ENCODE results near the gene CDR2L. TPM values are rescaled to one million over a fixed set of nuclear protein-coding genes. Genes with fewer than 3 reads are reported as not detected.
A peak's percentile ranks its signal among the peaks of the same experiment; 100 is the strongest.
"Not testable (repeated sequence)": the region's sequence is repeated elsewhere in the genome, so short reads cannot be mapped to it uniquely, and the experiment has no call there.

The CDR2L gene
- total and polyA plus RNA-seq, 3 experiments from 2014 or later: 0.06 to 1.7 (median 1.5) TPM

DNA sequence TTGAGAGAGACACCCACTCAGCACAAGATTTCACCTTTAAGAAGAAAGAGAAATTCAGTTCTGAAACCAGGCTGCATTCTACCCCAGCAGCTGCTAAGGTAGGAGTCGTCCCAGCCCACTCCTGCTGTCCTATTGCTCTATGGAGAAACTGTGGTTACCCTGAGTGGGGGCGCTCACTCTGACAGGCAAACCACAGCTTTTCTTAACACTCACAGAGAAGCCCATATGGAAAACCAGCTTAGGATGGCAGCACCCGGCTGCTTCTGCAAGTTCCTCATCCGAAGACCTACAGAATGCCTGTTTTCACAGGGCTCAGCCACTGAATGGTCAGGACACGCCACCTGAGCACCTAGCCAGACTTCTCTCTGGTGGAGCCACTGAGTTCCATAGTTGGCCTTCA is 51.8 kb downstream of the CDR2L start:
- Histone ChIP-seq H3K27me3 (ENCODE audit: insufficient read depth, low read length, poor library complexity, severe bottlenecking) (no peaks in the 10 kb centered on the region), H3K27ac (ENCODE audit: low read depth, low read length) (no peak overlapping the region), H3K36me3 (ENCODE audit: insufficient read depth, low read length) (peaks cover 31% of the 10 kb centered on the region), H3K4me3 (ENCODE audit: low read length) (no peak overlapping the region), H3K4me1 (ENCODE audit: insufficient read depth, low read length) (peaks cover 29% of the 10 kb centered on the region), H3K9me3 (ENCODE audit: low read length) (no peaks in the 10 kb centered on the region)
- ChIA-PET POLR2A (no interaction called here), CTCF (interaction anchor here (1.1 to 2.0 kb wide), 3 partner anchors 11 to 91 kb away, joined by 4 to 7 read pairs (median 4); partner anchors contain the start of genes MRPL58 and NT5C)
- Mint-ChIP-seq H3K36me3 (peaks cover 5 to 42% (median 11%) of the 10 kb centered on the region in 3 donors), H3K9me3 (peaks cover 0 to 3% (median 0%) of the 10 kb centered on the region in 5 donors), H3K27me3 (peaks cover 0 to 13% of the 10 kb centered on the region in 2 donors), H3K27ac (peak overlapping the region in 4 of 8 donors; percentile 43 to 81 (median 62)), H3K4me1 (peaks cover 24 to 40% (median 37%) of the 10 kb centered on the region in 3 donors), H3K4me3 (no peak overlapping the region)
- DNase-seq: no peak

- DNase-seq: no peak
- no peaks in the 10 kb centered on the region for H3K9me3 ChIP-seq (ENCODE audit: low read length)
- H3K27ac Mint-ChIP-seq: peak overlapping the region in 1 of 8 donors; percentile 85
- H3K36me3 ChIP-seq (ENCODE audit: insufficient read depth, low read length): peaks cover 31% of the 10 kb centered on the region
- peak overlapping the region in 1 of 7 donors; percentile 45 for H3K4me3 Mint-ChIP-seq
- H3K36me3 Mint-ChIP-seq: peaks cover 5 to 46% (median 11%) of the 10 kb centered on the region in 3 donors
- H3K4me3 ChIP-seq (ENCODE audit: low read length): no peak overlapping the region
- H3K4me1 ChIP-seq (ENCODE audit: insufficient read depth, low read length): peaks cover 18% of the 10 kb centered on the region
- POLR2A ChIA-PET: no interaction called here
- H3K27me3 Mint-ChIP-seq: no peaks in the 10 kb centered on the region
- H3K9me3 Mint-ChIP-seq: no peaks in the 10 kb centered on the region
- CTCF ChIA-PET: interaction anchor here (0.8 to 2.0 kb wide), 3 partner anchors 66 to 123 kb away, joined by 3 to 6 read pairs (median 3); no protein-coding TSS in a partner anchor
- no peak overlapping the region for H3K27ac ChIP-seq (ENCODE audit: low read depth, low read length)
- peaks cover 29 to 36% (median 35%) of the 10 kb centered on the region in 3 donors for H3K4me1 Mint-ChIP-seq
- no peaks in the 10 kb centered on the region for H3K27me3 ChIP-seq (ENCODE audit: insufficient read depth, low read length, poor library complexity, severe bottlenecking)
Observed at GRCh38 chr17:75041656-75042280, 54.3 kb downstream of the CDR2L start.

DNA sequence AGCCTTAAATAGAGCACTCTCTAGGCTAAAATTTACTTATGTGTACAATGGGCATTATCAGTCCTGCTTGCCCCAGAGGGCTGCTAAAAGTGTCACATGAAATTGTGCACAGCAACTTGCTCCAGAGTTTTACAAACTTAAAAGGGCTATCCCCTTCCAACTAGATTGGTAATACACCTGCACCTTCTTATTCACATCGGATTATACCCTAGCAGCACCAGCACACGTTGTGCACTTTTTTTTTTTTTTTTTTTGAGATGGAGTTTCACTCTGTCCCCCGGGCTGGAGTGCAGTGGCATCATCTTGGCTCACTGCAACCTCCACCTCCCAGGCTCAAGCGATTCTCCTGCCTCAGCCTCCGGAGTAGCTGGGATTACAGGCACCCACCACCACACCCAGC is 56.4 kb downstream of the CDR2L start:
- Mint-ChIP-seq H3K27ac (peak overlapping the region in 1 of 8 donors; percentile 81), H3K36me3 (peaks cover 5 to 46% (median 14%) of the 10 kb centered on the region in 3 donors)

DNA sequence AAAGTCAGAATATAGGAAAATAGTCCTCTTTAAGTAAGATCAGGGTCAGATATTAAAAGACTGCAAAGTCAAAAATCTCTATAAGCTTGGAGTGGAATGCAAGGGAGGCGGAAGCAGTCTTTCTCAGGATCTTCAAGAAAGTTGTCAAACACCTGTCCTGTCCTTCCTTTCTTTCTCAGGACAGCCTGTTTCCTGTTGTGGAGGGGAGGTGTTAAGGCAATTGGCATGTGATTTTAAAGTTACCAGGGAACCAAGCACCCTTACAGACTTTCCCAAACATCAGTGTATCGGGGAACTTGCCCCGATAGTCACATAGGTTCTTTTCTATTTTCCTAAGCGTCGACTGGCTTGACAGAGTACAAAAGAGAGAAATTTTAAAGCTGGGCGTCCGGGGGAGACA is 57.3 kb downstream of the CDR2L start:
- H3K27me3 ChIP-seq (ENCODE audit: insufficient read depth, low read length, poor library complexity, severe bottlenecking): no peaks in the 10 kb centered on the region
- peaks cover 22% of the 10 kb centered on the region for H3K36me3 ChIP-seq (ENCODE audit: insufficient read depth, low read length)
- peak overlapping the region in 6 of 7 donors; percentile 35 to 99 (median 59) for H3K4me3 Mint-ChIP-seq
- H3K9me3 Mint-ChIP-seq: no peaks in the 10 kb centered on the region
- peaks cover 18% of the 10 kb centered on the region for H3K4me1 ChIP-seq (ENCODE audit: insufficient read depth, low read length)
- POLR2A ChIA-PET: no interaction called here
- no peak overlapping the region for H3K27ac ChIP-seq (ENCODE audit: low read depth, low read length)
- H3K4me3 ChIP-seq (ENCODE audit: low read length): no peak overlapping the region
- H3K27me3 Mint-ChIP-seq: no peaks in the 10 kb centered on the region
- peak overlapping the region in 5 of 8 donors; percentile 23 to 77 (median 50) for H3K27ac Mint-ChIP-seq
- peaks cover 39 to 49% (median 48%) of the 10 kb centered on the region in 3 donors for H3K4me1 Mint-ChIP-seq
- H3K9me3 ChIP-seq (ENCODE audit: low read length): no peaks in the 10 kb centered on the region
- CTCF ChIA-PET: no interaction called here
- H3K36me3 Mint-ChIP-seq: peaks cover 4 to 47% (median 10%) of the 10 kb centered on the region in 3 donors
- DNase-seq: no peak

More for the DNA sequence above, 56.4 kb downstream of the CDR2L start:
- Mint-ChIP-seq H3K4me1 (peaks cover 38 to 42% (median 40%) of the 10 kb centered on the region in 3 donors), H3K4me3 (peak overlapping the region in 2 of 7 donors; percentile 19 to 67)
- H3K4me3 ChIP-seq (ENCODE audit: low read length); H3K9me3 ChIP-seq (ENCODE audit: low read length); H3K27me3 Mint-ChIP-seq; H3K9me3 Mint-ChIP-seq; CTCF ChIA-PET; POLR2A ChIA-PET; DNase-seq; H3K27ac ChIP-seq (ENCODE audit: low read depth, low read length); H3K27me3 ChIP-seq (ENCODE audit: insufficient read depth, low read length, poor library complexity, severe bottlenecking): not testable (repeated sequence)
- H3K36me3 ChIP-seq (ENCODE audit: insufficient read depth, low read length): peaks cover 25% of the 10 kb centered on the region
- H3K4me1 ChIP-seq (ENCODE audit: insufficient read depth, low read length): peaks cover 18% of the 10 kb centered on the region

GRCh38 chr17:75045946-75046406 is 58.5 kb downstream of the CDR2L start:
- DNase-seq; H3K27me3 Mint-ChIP-seq; H3K27me3 ChIP-seq (ENCODE audit: insufficient read depth, low read length, poor library complexity, severe bottlenecking); H3K9me3 Mint-ChIP-seq; H3K9me3 ChIP-seq (ENCODE audit: low read length): not testable (repeated sequence)
- Histone ChIP-seq H3K27ac (ENCODE audit: low read depth, low read length) (peak overlapping the region; percentile 94), H3K4me3 (ENCODE audit: low read length) (peak overlapping the region; percentile 84), H3K36me3 (ENCODE audit: insufficient read depth, low read length) (peaks cover 18% of the 10 kb centered on the region), H3K4me1 (ENCODE audit: insufficient read depth, low read length) (peaks cover 18% of the 10 kb centered on the region)
- peak overlapping the region; percentile 92 to 99 (median 96) for H3K4me3 Mint-ChIP-seq
- POLR2A ChIA-PET: interaction anchor here (3.4 kb wide), 1 partner anchor 11 kb away, joined by 14 read pairs; no protein-coding TSS in a partner anchor
- H3K4me1 Mint-ChIP-seq: peaks cover 36 to 51% (median 51%) of the 10 kb centered on the region in 3 donors
- CTCF ChIA-PET: interaction anchor here (1.0 to 2.3 kb wide), 5 partner anchors 11 to 68 kb away, joined by 3 to 10 read pairs (median 4); partner anchors contain the start of gene SLC16A5
- peak overlapping the region; percentile 93 to 99 (median 97) for H3K27ac Mint-ChIP-seq
- H3K36me3 Mint-ChIP-seq: peaks cover 0 to 40% (median 5%) of the 10 kb centered on the region in 3 donors

DNA sequence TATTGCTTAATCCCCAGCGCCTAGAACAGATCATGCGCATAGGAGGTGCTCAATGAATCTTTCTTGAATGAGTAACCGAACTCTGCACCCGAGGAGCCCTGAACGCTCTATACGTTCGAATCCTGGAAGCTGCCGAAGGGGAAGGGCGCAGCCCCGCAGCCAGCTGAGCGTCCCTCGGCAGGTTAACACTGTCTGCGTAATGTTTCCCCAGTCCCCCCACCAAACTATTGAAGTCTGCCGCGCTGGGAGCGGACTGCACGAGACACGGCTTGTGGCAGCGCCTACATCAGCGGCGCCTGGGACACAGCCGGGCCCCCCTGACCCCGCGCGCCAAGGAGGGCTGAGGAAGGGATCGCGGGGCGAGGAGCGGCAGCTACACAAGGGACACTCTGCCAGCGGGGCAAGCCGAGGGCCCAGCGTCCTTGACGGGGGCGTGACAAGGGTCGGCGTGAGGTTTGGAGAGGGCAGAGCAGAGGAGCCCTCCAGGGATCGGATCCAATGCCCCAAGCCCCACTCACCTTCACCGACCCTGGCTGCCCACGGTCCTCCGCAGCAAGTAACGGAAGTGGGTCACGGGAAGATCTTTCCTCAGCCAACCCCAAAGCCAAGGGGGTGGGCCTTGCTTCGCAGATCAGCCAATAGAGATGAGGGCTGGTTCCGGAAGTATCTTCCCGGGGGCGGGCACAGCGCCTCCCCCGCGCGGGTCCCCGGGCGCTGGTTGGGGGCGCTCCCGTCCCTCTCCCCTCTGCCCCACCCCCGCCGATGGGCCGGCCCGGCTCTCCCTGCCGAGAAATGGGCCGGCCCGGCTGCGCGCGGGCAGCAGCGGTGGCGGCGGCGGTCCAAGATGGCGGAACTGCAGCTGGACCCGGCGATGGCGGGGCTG is 59.2 kb downstream of the CDR2L start, which contains the start of the genes ATP5PD and KCTD2:
Gene ATP5PD, minus strand, starts transcription at position 563 of the 883 bp plus-strand sequence. CDS start 4,319 bp downstream, outside the sequence.
Gene KCTD2, plus strand, starts transcription at position 819 of the 883 bp plus-strand sequence. Its CDS starts 26 bp downstream, at position 845.
- Mint-ChIP-seq H3K27me3 (no peaks in the 10 kb centered on the region), H3K4me1 (peaks cover 36 to 53% (median 51%) of the 10 kb centered on the region in 3 donors), H3K36me3 (peaks cover 0 to 38% (median 7%) of the 10 kb centered on the region in 3 donors), H3K9me3 (no peaks in the 10 kb centered on the region), H3K27ac (peak within 1 kb of the TSS; percentile 95 to 99 (median 98)), H3K4me3 (peak within 1 kb of the TSS; percentile 95 to 99 (median 97))
- ChIA-PET CTCF (interaction anchor here (1.0 to 2.5 kb wide), 7 partner anchors 11 to 85 kb away, joined by 3 to 12 read pairs (median 4); partner anchors contain the start of gene SLC16A5), POLR2A (interaction anchor here (0.6 to 3.4 kb wide), 5 partner anchors 9 to 137 kb away, joined by 3 to 14 read pairs (median 3); partner anchors contain the start of gene SUMO2)
- peaks cover 13% of the 10 kb centered on the region for H3K36me3 ChIP-seq (ENCODE audit: insufficient read depth, low read length)
- peak; percentile 91 to 95 (median 91) for DNase-seq
- H3K4me3 ChIP-seq (ENCODE audit: low read length): peak within 1 kb of the TSS; percentile 84
- H3K9me3 ChIP-seq (ENCODE audit: low read length): no peaks in the 10 kb centered on the region
- H3K4me1 ChIP-seq (ENCODE audit: insufficient read depth, low read length): peaks cover 18% of the 10 kb centered on the region
- peak within 1 kb of the TSS; percentile 94 for H3K27ac ChIP-seq (ENCODE audit: low read depth, low read length)
- H3K27me3 ChIP-seq (ENCODE audit: insufficient read depth, low read length, poor library complexity, severe bottlenecking): no peaks in the 10 kb centered on the region

DNA sequence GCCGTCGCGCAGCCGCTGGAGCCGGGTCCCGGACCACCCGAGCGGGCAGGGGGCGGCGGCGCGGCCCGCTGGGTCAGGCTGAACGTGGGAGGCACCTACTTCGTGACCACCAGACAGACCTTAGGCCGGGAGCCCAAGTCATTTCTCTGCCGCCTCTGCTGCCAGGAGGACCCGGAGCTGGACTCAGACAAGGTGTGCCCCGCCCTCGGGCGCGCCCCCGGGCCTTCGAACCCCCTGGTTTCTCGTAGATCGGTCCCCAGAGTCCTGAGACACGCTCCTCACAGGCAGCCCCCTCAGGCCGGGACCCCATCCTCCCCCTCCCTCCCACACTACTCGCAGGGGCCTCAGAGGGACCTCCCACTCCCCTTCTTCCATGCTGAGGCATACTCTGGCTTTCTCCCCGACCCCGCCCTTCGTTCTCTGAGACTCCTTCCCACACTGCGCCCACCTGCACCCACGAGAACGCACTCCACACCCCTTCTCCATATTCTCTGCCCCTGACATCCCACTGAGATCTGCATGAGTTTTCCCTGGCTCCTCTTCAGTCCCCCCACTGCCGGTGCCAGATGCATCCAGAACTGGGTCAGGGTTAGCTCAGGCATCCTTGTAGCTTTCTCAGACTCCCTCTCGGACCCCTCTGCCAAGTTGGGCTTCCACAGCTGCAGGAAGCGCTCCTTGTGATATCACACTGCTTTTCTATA is 60.1 kb downstream of the CDR2L start:
- ChIA-PET CTCF (interaction anchor here (1.3 to 2.5 kb wide), 5 partner anchors 12 to 86 kb away, joined by 3 to 12 read pairs (median 5); partner anchors contain the start of genes MRPL58 and SLC16A5), POLR2A (interaction anchor here (0.6 to 3.4 kb wide), 6 partner anchors 8 to 136 kb away, joined by 3 to 14 read pairs (median 3); partner anchors contain the start of gene SUMO2)
- Mint-ChIP-seq H3K9me3 (no peaks in the 10 kb centered on the region), H3K36me3 (peaks cover 0 to 39% (median 6%) of the 10 kb centered on the region in 3 donors), H3K27me3 (no peaks in the 10 kb centered on the region), H3K4me3 (peak overlapping the region; percentile 87 to 99 (median 96)), H3K27ac (peak overlapping the region; percentile 29 to 99 (median 90)), H3K4me1 (peaks cover 38 to 57% (median 51%) of the 10 kb centered on the region in 3 donors)
- DNase-seq: peak in 4 of 5 donors; percentile 13 to 59 (median 30)
- Histone ChIP-seq H3K4me3 (ENCODE audit: low read length) (peak overlapping the region; percentile 74), H3K27me3 (ENCODE audit: insufficient read depth, low read length, poor library complexity, severe bottlenecking) (no peaks in the 10 kb centered on the region), H3K36me3 (ENCODE audit: insufficient read depth, low read length) (peaks cover 13% of the 10 kb centered on the region), H3K4me1 (ENCODE audit: insufficient read depth, low read length) (peaks cover 18% of the 10 kb centered on the region), H3K9me3 (ENCODE audit: low read length) (no peaks in the 10 kb centered on the region), H3K27ac (ENCODE audit: low read depth, low read length) (peak overlapping the region; percentile 62)

Data from CD8-positive, alpha-beta memory T cell (primary cell).